ENCODE results near the gene GNGT1. TPM values are rescaled to one million over a fixed set of nuclear protein-coding genes. Genes with fewer than 3 reads are reported as not detected.

Gene GNGT1
- total RNA-seq, 1 donor from 2014 or later: 0.65 TPM

DNA sequence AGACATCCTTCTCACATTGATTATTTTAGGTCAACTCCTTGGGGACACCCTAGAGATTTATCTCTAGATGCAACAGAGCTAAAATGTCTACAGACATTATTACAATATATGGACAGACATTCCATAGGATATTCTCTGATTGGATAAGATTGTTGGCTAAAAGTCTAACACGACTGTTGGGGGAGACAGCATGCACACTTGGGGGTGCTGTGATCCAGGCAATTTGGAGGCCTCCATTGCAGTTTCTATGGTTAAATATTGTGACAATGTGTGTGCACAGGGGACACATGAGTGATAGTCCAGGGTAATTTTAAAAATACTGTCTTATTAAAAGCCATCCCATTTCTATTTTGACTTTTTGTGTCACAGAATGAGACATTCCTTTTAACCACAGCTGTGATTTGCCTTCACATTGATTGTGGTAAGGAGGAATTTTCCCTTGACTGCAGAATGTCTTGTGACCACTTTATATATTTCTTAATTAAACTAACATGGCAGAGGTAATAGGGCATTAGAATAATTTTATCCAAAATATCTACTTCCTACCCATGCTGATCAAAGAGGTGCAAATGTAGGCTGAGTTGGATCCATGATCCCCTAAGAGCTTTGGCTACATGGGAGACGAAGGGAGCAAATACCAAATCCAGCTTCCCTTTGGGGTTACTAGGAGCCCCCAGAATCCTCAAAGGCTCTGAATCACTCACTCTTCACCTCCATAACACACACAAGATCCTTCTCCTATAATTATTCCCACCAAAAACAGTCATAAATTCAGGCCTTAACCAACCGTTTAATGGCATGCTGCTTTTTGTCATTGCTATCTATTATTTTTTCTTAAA is 23.1 kb upstream of the GNGT1 start:
- Mint-ChIP-seq H3K4me1 (no peaks in the 10 kb centered on the region), H3K27me3 (ENCODE audit: low read depth) (peaks cover 7% of the 10 kb centered on the region), H3K4me3 (no peak overlapping the region), H3K36me3 (ENCODE audit: low read depth) (peaks cover 6% of the 10 kb centered on the region), H3K27ac (ENCODE audit: unreplicated experiment) (no peak overlapping the region), H3K9me3 (peaks cover 5% of the 10 kb centered on the region)
- no peak for DNase-seq (ENCODE audit: low read depth, low spot score)
- TF ChIP-seq, protein P1, sequence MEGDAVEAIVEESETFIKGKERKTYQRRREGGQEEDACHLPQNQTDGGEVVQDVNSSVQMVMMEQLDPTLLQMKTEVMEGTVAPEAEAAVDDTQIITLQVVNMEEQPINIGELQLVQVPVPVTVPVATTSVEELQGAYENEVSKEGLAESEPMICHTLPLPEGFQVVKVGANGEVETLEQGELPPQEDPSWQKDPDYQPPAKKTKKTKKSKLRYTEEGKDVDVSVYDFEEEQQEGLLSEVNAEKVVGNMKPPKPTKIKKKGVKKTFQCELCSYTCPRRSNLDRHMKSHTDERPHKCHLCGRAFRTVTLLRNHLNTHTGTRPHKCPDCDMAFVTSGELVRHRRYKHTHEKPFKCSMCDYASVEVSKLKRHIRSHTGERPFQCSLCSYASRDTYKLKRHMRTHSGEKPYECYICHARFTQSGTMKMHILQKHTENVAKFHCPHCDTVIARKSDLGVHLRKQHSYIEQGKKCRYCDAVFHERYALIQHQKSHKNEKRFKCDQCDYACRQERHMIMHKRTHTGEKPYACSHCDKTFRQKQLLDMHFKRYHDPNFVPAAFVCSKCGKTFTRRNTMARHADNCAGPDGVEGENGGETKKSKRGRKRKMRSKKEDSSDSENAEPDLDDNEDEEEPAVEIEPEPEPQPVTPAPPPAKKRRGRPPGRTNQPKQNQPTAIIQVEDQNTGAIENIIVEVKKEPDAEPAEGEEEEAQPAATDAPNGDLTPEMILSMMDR (conservative IDR thresholded peaks at IDR 0.05): no peak

DNA sequence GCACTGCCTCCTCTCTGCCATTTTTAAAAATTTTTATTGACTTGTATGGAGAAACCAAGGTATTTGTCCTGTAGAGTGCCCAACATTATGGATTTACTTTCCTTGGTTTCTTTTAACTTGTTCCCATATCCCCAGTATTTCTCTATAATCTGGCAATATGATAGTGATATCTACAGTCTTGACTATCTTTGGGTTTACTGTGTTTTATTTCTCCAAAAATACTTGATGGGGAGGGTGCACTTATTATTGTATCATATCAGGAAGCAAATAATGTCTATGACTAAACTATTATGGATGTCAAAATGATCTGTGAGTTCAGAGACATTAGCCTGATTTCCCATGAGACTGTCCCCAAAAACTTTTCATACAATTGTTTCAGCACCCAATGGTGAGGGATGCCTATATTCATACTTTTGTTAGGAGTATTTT is 22.4 kb upstream of the GNGT1 start:
- Mint-ChIP-seq H3K27ac (ENCODE audit: unreplicated experiment) (no peak overlapping the region), H3K27me3 (ENCODE audit: low read depth) (peaks cover 13% of the 10 kb centered on the region), H3K4me1 (no peaks in the 10 kb centered on the region), H3K36me3 (ENCODE audit: low read depth) (peaks cover 6% of the 10 kb centered on the region), H3K4me3 (no peak overlapping the region), H3K9me3 (peaks cover 5% of the 10 kb centered on the region)
- no peak for DNase-seq (ENCODE audit: low read depth, low spot score)
- TF ChIP-seq, protein P1 (conservative IDR thresholded peaks at IDR 0.05): no peak

DNA sequence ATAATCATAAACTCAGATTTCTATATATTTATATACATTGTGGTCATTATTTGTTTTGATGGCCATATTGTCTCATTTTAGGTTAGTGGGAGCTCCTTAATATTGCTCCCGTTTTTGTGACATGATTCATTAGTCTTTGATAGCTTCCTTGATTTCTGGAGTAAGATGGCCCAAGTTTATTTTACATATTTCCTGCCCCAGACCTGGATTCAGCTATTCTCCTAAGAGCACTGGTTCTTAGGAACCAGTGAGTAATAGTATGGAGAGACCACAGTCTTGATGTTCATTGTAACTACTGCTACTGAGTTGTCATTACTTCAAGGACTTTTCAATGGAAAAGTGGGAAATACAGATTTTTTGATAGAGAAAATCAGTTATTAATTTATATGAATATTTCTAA is 21.8 kb upstream of the GNGT1 start:
- Mint-ChIP-seq H3K9me3 (peaks cover 4% of the 10 kb centered on the region), H3K27me3 (ENCODE audit: low read depth) (peaks cover 19% of the 10 kb centered on the region), H3K36me3 (ENCODE audit: low read depth) (peaks cover 4% of the 10 kb centered on the region), H3K4me3 (no peak overlapping the region), H3K4me1 (peaks cover under 1% of the 10 kb centered on the region), H3K27ac (ENCODE audit: unreplicated experiment) (no peak overlapping the region)
- no peak for DNase-seq (ENCODE audit: low read depth, low spot score)
- TF ChIP-seq, protein P1 (conservative IDR thresholded peaks at IDR 0.05): no peak

DNA sequence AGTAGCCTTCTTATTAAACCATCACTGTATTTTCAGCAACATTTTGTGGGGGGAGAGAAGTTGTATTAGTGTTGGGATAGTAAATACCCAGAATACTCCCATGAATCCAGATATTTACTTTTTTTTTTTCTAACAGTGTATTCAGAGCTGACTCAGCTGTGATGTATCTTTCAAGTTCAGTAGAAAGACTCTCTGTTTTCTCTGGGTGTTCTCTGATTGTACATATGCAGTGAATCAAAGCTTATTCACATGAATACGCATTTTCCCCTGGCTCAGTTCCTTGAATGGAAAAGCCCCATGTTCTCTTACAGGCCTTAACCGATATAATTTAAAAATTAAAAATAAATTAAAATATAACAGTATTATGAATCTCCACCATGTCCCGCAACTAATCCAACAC is 17.1 kb upstream of the GNGT1 start:
- Mint-ChIP-seq H3K4me3 (peak overlapping the region; percentile 98), H3K9me3 (no peaks in the 10 kb centered on the region)

DNA sequence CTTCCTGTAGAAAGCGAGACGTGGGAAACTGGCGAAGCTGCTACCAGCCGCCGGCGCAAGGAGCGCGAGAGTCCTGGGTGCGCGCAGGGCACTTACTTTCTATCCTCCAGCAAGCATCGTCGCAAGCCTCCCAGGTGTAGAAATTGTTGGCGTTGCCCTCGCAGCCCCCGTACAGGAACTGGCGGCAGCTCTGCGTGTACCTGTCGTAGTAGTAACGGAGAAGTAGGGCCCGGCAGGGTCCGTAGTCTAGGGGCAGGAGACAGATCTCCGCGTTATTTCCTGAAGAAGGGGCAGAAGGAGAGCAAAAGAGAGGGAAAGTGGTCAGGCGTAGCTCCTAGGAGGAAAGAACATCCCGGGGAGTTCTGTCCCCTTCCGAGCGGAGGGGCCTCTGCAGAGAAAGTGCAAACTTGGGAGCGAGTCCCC is 16.3 kb upstream of the GNGT1 start:
- peaks cover 48% of the 10 kb centered on the region for H3K27me3 Mint-ChIP-seq (ENCODE audit: low read depth)
- peak; percentile 20 for DNase-seq (ENCODE audit: low read depth, low spot score)
- H3K36me3 Mint-ChIP-seq (ENCODE audit: low read depth): no peaks in the 10 kb centered on the region

More for the DNA sequence above, 17.1 kb upstream of the GNGT1 start:
- H3K4me1 Mint-ChIP-seq: peaks cover 11% of the 10 kb centered on the region
- no peak overlapping the region for H3K27ac Mint-ChIP-seq (ENCODE audit: unreplicated experiment)
- no peak for DNase-seq (ENCODE audit: low read depth, low spot score)
- TF ChIP-seq, protein P1 (conservative IDR thresholded peaks at IDR 0.05): no peak
- peaks cover 48% of the 10 kb centered on the region for H3K27me3 Mint-ChIP-seq (ENCODE audit: low read depth)
- no peaks in the 10 kb centered on the region for H3K36me3 Mint-ChIP-seq (ENCODE audit: low read depth)

More for the DNA sequence above, 16.3 kb upstream of the GNGT1 start:
- no peaks in the 10 kb centered on the region for H3K9me3 Mint-ChIP-seq
- TF ChIP-seq, protein P1 (conservative IDR thresholded peaks at IDR 0.05): no peak
- H3K27ac Mint-ChIP-seq (ENCODE audit: unreplicated experiment): peak overlapping the region; percentile 36
- peaks cover 11% of the 10 kb centered on the region for H3K4me1 Mint-ChIP-seq
- peak overlapping the region; percentile 98 for H3K4me3 Mint-ChIP-seq
